ENCODE results near the gene CHPF2.
A peak's percentile ranks its signal among the peaks of the same experiment; 100 is the strongest.

CHPF2 gene

DNA sequence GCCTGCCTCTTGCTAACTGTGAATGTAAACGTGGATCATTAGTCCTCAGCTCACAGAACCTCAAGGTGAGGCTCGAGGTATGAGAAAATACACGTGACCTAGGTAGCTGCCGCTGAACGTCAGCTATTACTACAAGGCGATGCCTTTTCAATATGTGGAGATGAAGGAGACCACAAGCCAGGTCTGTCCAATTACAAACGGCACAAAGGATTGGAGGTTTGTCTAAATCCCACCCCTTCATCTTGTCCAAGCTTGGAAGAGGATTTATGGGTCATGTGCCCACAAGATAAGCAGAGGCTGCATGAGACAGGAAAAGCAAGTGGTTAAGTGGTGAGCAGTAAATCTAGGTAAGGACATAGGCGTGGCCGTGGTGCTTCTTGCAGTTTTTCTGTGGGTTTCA is 25.4 kb upstream of the CHPF2 start:
- no peak for DNase-seq

GRCh38 chr7:151207315-151207714 is 25.0 kb upstream of the CHPF2 start:
- DNase-seq: no peak

GRCh38 chr7:151207804-151208203 is 24.5 kb upstream of the CHPF2 start:
- DNase-seq: no peak

- no peak for DNase-seq
Observed at GRCh38 chr7:151208253-151208862, 23.9 kb upstream of the CHPF2 start.

DNA sequence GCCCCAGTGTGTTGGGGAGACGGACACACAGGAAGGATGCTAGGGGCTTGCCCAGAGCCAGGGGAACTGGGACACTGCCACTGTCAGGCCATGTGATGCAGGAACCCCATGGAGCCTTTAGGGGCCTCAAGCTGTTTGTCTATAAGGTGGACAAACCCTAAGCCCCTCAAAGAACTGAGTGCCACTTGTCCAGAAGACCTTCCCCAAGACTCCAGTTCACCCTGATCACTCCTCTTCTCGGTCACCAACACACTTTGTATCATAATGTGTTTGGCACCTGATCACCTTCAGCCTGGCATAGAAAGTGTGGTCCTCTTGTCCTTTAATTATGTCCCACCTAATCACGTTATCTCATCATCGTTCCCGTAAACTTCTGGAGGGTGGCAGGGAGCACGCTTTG is 22.7 kb upstream of the CHPF2 start:
- no peak for DNase-seq

- no peak for DNase-seq
Observed at GRCh38 chr7:151210087-151210854, 22.0 kb upstream of the CHPF2 start, which contains the start of gene H2BK1. Gene H2BK1 (minus strand): TSS chr7:151210488. CDS start chr7:151210318, 170 bp downstream.

DNA sequence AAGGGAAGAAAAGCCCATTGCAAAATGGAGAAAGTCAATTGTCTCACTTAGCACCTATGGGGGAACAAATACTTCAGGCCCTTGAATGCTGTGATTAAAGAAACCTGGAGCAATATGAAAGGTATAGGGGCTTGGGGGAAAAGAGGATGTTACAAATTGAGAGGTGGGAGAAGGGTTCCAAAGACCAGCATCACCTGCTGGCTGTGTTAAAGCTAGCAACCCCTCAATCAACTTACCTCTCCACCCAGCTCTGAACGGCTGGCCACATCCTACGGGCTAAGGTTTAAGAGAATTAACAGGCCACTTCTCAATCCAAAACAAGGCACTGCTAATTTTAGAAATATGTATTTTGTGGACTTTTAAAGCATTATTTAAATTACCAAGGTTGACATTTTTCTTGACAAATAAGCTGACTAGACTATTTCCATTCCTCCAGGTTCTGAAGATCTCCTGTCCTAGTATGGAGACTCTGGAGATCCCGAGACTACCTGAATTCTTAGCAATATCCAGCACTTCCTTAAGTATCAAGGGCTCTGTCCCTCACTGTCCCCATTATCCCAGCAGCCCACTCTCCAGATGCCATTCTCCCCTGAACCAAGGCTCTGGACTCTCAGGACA is 21.0 kb upstream of the CHPF2 start:
- no peak for DNase-seq

- DNase-seq: no peak
Observed at GRCh38 chr7:151212626-151213025, 19.7 kb upstream of the CHPF2 start.

DNA sequence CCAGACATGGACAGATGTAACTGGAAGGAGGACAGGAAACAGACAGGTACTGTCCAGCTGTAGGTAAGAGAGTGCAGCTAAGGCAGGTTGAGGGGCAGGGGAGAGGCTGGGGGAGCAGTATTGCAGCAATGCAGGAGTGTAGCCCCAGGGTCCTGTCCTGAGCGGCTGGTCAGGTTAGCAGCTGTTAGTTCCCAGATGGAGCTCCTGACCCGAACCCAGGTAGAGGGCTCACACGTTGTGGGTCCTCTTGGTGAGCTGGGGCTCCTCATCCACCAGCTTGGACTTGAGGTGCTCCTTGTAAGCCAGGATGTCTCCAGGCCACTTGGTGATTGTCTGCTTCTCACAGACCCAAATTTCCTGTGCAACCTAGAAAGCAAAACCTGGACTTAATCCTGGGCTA is 18.5 kb upstream of the CHPF2 start:
- no peak for DNase-seq

- DNase-seq: no peak
Observed at GRCh38 chr7:151215396-151215795, 16.9 kb upstream of the CHPF2 start.

DNA sequence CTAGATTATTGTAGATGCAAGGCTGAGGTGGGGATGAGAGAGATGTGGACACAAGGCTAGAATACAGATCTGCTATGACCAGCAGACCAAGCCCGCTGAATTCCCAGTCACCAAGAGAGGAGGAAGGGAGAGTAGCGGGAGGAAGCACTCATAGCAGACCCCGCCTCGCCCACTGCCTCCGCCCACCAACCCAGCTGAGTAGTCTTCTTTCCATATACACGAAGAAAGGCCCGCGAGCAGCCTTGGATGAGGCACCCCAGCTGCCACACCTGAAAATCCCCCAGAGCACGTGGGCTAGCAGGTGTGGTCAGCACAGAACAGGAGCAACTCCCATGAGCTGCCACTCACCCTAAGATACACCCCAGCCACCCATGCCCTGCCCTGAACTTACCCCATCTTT is 14.1 kb upstream of the CHPF2 start:
- no peak for DNase-seq

DNA sequence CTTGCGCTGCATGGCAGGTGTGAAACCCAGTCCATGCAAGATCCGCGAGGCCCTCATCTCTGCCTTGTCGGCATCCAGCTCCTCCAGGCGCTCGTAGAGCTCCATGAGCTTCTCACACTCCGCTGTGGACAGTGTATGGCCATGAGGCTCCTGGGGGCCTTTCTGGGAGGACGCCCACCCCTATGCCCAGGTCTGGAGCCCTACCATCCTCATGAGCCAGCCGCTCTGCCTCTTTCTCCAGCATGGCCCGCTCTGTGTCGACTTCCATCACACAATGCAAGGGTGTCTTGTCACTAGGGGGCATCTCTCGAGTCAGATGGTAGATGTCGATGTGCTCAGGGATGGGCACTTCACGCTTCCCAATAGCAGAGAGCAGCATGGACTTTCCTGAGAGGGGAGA is 8.6 kb upstream of the CHPF2 start:
- no peak for DNase-seq

- DNase-seq: no peak
Observed at GRCh38 chr7:151225948-151226510, 6.3 kb upstream of the CHPF2 start.

- no peak for DNase-seq
Observed at GRCh38 chr7:151226560-151226874, 5.8 kb upstream of the CHPF2 start.

DNA sequence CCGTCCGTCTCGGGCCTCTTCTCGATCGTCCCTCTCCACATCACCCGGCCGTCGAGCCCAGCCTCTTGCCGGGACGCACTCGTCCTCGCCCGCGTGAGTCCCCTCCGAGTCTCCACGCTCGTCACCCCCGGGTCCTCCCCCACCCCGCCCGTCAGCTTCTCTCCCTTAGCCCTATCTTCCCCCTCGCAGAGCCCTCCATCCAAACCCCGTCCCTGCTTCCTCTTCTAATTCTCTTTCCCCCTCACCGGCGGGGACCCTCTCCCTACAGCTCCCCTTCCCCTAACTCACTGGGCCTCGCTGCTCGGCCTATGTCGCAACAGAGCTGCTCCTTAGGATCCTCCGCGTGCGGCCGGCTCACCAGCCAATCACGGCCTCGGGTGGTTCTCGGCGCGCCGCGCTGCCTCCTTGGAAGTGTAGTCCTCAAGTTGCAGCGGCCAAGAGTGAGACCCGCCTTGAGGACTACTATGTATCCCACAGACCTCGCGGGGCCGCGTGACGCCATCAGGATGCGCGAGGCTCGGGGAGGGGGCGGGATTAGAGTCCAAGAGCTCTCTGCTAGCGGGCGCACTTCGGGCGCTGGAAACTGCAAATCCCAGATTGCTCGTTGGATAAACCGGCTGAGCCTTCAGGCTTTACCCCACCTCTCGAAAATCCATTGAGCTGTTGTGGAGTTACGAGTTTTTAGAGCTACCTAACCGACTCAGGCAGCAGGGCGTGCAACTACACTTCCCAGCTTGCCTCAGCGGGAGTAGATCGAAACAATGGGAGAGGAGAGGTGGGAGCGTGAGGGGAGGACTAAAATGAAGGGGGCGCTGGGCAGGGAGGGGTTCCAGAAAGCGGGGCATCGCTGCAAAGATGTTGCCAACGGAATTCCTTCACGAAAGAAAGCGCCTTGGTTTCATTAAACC is 5.2 kb upstream of the CHPF2 start, which contains the start of gene ABCF2:
TSS of gene ABCF2 (minus strand) at position 331 of the 908 bp plus-strand sequence. CDS start 747 bp downstream, outside the sequence.
- peak; percentile 100 for DNase-seq

DNA sequence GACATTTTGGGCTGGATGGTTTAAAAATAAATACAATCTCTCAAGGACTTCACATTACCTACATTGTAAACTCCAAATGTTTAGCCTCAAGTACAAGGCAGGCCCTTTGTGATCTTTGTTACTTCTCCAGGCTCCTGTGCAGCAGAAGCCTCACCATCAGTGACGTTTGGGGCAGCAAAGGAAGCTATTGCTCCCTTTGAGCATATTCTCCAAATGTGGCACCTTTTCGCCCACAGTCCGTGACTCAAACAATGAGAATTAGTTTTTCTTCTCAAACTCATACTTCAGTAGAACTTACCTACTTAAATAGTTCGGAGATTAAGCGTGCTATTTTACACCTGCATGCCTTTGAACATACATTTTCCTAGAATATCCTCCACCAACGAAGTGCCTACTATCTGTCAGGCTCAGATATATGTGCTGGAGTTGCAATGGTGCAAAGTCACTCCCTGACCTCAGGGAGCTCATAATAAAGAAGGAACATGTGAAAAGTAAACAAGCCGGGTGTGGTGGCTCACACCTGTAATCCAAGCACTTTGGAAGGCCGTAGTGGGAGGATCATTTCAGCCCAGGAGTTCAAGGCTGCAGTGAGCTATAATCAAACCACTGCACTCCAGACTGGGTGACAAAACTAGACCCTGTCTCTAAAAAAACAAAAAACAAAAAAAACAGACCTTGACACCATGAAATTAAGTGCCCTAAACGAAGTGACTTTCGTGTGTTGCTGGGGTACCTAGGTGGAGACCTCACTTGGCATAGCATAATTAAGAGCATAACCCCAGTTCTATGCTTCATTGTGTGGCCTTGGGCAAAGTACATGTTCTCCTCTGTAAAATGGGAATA is 4.0 kb upstream of the CHPF2 start:
- no peak for DNase-seq

GRCh38 chr7:151229249-151229648 is 3.0 kb upstream of the CHPF2 start:
- DNase-seq: no peak

DNA sequence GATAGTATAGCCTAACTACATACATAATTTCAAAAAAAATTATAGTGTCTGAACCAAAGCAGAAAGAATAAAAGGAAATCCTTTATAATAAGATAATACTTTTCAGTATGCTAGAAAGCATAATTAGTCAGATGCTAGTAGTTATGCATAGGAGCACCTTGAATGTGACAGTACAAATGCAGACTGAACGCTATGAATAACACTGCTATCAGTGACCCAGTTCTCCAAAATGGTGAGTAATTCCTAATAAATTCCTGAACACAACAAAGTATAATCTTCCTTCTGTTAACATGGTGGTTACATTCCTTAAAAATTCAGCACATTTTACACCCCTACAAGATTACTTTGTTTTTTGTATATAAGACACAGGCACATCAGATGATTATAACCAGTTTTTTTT is 1.2 kb upstream of the CHPF2 start:
- no peak for DNase-seq

GRCh38 chr7:151232917-151233701 is 826 bp downstream of the CHPF2 start:
- peak; percentile 92 for DNase-seq

DNA sequence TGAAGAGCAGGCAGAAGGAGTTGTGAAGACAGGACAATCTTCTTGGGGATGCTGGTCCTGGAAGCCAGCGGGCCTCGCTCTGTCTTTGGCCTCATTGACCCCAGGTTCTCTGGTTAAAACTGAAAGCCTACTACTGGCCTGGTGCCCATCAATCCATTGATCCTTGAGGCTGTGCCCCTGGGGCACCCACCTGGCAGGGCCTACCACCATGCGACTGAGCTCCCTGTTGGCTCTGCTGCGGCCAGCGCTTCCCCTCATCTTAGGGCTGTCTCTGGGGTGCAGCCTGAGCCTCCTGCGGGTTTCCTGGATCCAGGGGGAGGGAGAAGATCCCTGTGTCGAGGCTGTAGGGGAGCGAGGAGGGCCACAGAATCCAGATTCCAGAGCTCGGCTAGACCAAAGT is 1.5 kb downstream of the CHPF2 start:
- DNase-seq: no peak

Data from activated effector memory CD4-positive, alpha-beta T cell treated with anti-CD3 and anti-CD28 coated beads, Interleukin-2, amount 50 U/mL, for 16 hours (primary cell).